Esophagus squamous epithelium (tissue), 5 donors: ENCODE measurements around the gene GABPB2. TPM values are rescaled to one million over a fixed set of nuclear protein-coding genes. Genes with fewer than 3 reads are reported as not detected.

Experiments used
- DNase-seq: peaks from one replicate; lab custom pipeline; 2025; lab: John Stamatoyannopoulos, UW
- H3K27ac ChIP-seq, 4 donors: fragments of 200-600 bp; sonication (generic); one replicate each; pipeline ENCODE4 v1.5.1; 2016 to 2019; ENCODE audit warnings: mild to moderate bottlenecking in 1 of 4
- H3K27me3 ChIP-seq, 4 donors: fragments of 200-600 bp; sonication (generic); 1 replicate in 3 of 4; 2 replicates in 1 of 4; pipeline versions ENCODE4 v1.5.1 to v1.6.0; 2017 to 2021; ENCODE audit warnings: antibody characterized with exemption in 1 of 4
- H3K36me3 ChIP-seq, 3 donors: fragments of 200-600 bp; sonication (generic); one replicate each; pipeline ENCODE4 v1.5.1; 2016 to 2019
- H3K4me1 ChIP-seq, 3 donors: fragments of 200-600 bp; sonication (generic); one replicate each; pipeline ENCODE4 v1.5.1; 2017 to 2019
- H3K4me3 ChIP-seq, 4 donors: fragments of 200-600 bp; sonication (generic); 1 replicate in 3 of 4; 2 replicates in 1 of 4; pipeline ENCODE4 v1.5.1; 2016 to 2019; ENCODE audit warnings: mild to moderate bottlenecking in 2 of 4, moderate library complexity in 1 of 4
- H3K9me3 ChIP-seq, 3 donors: fragments of 200-600 bp; sonication (generic); one replicate each; pipeline ENCODE4 v1.5.1; 2016 to 2019
- CTCF ChIP-seq, 6 experiments: fragments of 450-650 bp in 4 of 6; fragments of 200-600 bp in 2 of 6; sonication (generic) in 2 of 6; IDR thresholded peaks; one replicate each; pipeline ENCODE4 v1.5.1; 2016 to 2019; ENCODE audit warnings: antibody characterized with exemption in 6 of 6, mild to moderate bottlenecking in 4 of 6, moderate library complexity in 4 of 6
- POLR2A ChIP-seq, 4 donors: fragments of 450-650 bp; IDR thresholded peaks; one replicate each; pipeline ENCODE4 v1.6.1; 2017; ENCODE audit warnings: antibody characterized with exemption in 4 of 4, mild to moderate bottlenecking in 4 of 4, moderate library complexity in 3 of 4
- WGBS, 2 donors: methylation state at CpG; one replicate each; pipeline ENCODE4 v1.1.5; 2018; 5-methylcytosine and 5-hydroxymethylcytosine counted together
- intact Hi-C: fragments of 100-400 bp; cut with DNase I; formaldehyde crosslinking; loops from one replicate; pipeline ENCODE4 v1.15.0; 2022
- total RNA-seq, 4 donors: library from RNA; depleted of rRNA; stranded (reverse); fragments of >200 nt; gene quantifications; one replicate each; pipeline ENCODE4 v1.1.0, GENCODE V29; 2016
- donor health status: DM: yes; HTN: yes; CAD: no.

The GABPB2 gene
- 10 to 100 TPM in 3 of 4 donors, 1 to 10 TPM in 1; 7.1 to 15.8 (median 11.0) TPM for total RNA-seq

GRCh38 chr1:151070474-151071276, at the start of gene GABPB2:
Gene GABPB2 (plus strand): TSS chr1:151070761. CDS start chr1:151088190, 17,429 bp downstream.
- no peaks in the 10 kb centered on the region for H3K9me3 ChIP-seq
- intact Hi-C loops: no loop called here
- peaks cover 11 to 26% (median 16%) of the 10 kb centered on the region in 3 donors for H3K4me1 ChIP-seq
- TF ChIP-seq POLR2A (IDR thresholded peaks at IDR 0.05) (peak in 2 of 4 donors; percentile 28 to 45), CTCF (IDR thresholded peaks at IDR 0.05) (peak; percentile 70 to 96 (median 82))
- H3K4me3 ChIP-seq: peak within 1 kb of the TSS; percentile 80 to 97 (median 92)
- 0 to 1% methylated on average over 33 to 37 of the region's 50 CpGs for WGBS, 2 donors
- H3K27ac ChIP-seq: peak within 1 kb of the TSS; percentile 98 to 100 (median 100)
- peak; percentile 35 for DNase-seq
- peaks cover 0 to 24% (median 0%) of the 10 kb centered on the region in 3 donors for H3K36me3 ChIP-seq
- H3K27me3 ChIP-seq: no peaks in the 10 kb centered on the region

- TF ChIP-seq CTCF (IDR thresholded peaks at IDR 0.05) (peak; percentile 69 to 85 (median 76)), POLR2A (IDR thresholded peaks at IDR 0.05) (no peak)
- intact Hi-C loops: loop anchor here (10.0 kb wide), 1 partner anchor 110 kb away; no protein-coding TSS in a partner anchor
- 24 to 29% methylated on average over 2 to 4 of the region's 6 CpGs for WGBS, 2 donors
- peaks cover 0 to 8% (median 3%) of the 10 kb centered on the region in 3 donors for H3K4me1 ChIP-seq
- H3K36me3 ChIP-seq: peaks cover 0 to 90% (median 10%) of the 10 kb centered on the region in 3 donors
- H3K27me3 ChIP-seq: no peaks in the 10 kb centered on the region
- H3K9me3 ChIP-seq: no peaks in the 10 kb centered on the region
- H3K27ac ChIP-seq: peak overlapping the region in 1 of 4 donors; percentile 30
- no peak overlapping the region for H3K4me3 ChIP-seq
- no peak for DNase-seq
Measured at GRCh38 chr1:151024540-151025146, 45.9 kb upstream of the GABPB2 start.

- Histone ChIP-seq H3K9me3 (no peaks in the 10 kb centered on the region), H3K4me1 (peaks cover 0 to 8% (median 3%) of the 10 kb centered on the region in 3 donors), H3K27me3 (no peaks in the 10 kb centered on the region), H3K36me3 (peaks cover 4 to 91% (median 10%) of the 10 kb centered on the region in 3 donors), H3K4me3 (no peak overlapping the region), H3K27ac (no peak overlapping the region)
- intact Hi-C loops: loop anchor here (10.0 kb wide), 1 partner anchor 108 kb away; no protein-coding TSS in a partner anchor
- DNase-seq: no peak
- TF ChIP-seq POLR2A (IDR thresholded peaks at IDR 0.05): no peak
- no peak for TF ChIP-seq CTCF (IDR thresholded peaks at IDR 0.05)
Measured at GRCh38 chr1:151026460-151026859, 44.1 kb upstream of the GABPB2 start.

GRCh38 chr1:151032164-151032563, 38.4 kb upstream of the GABPB2 start:
- Histone ChIP-seq H3K9me3 (no peaks in the 10 kb centered on the region), H3K4me1 (peaks cover 0 to 32% (median 0%) of the 10 kb centered on the region in 3 donors), H3K4me3 (no peak overlapping the region), H3K27ac (no peak overlapping the region), H3K27me3 (no peaks in the 10 kb centered on the region), H3K36me3 (peaks cover 3 to 80% (median 4%) of the 10 kb centered on the region in 3 donors)
- WGBS, 2 donors: 92 to 99% methylated on average over 8 of the region's 8 CpGs
- intact Hi-C loops: no loop called here
- TF ChIP-seq CTCF (IDR thresholded peaks at IDR 0.05) (no peak), POLR2A (IDR thresholded peaks at IDR 0.05) (no peak)
- no peak for DNase-seq
